ENCODE data around the gene SMIM15.

DNA sequence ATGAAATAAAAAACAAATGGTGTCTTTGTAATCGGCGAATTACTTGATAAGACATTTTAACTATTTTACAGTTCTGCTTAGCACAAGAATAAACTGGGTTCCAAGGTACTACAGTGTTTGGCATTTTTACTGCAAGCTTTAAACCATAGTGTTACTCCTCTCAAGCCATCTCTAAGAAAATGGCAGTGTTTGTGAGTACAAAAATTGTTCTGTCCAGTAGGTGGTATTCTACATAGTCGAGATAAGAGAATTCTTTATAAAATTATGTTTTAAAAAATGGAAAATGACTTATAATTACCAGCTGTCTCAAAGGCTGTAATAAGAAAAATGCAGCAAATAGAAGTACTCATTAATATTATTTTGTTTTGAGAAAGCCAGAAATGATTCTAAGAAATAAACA is 3.2 kb downstream of the SMIM15 start:
- TF ChIP-seq TAF1 (IDR thresholded peaks at IDR 0.05; ENCODE audit: borderline replicate concordance, insufficient read depth, low read length), result no peak
- TF ChIP-seq, protein P1, sequence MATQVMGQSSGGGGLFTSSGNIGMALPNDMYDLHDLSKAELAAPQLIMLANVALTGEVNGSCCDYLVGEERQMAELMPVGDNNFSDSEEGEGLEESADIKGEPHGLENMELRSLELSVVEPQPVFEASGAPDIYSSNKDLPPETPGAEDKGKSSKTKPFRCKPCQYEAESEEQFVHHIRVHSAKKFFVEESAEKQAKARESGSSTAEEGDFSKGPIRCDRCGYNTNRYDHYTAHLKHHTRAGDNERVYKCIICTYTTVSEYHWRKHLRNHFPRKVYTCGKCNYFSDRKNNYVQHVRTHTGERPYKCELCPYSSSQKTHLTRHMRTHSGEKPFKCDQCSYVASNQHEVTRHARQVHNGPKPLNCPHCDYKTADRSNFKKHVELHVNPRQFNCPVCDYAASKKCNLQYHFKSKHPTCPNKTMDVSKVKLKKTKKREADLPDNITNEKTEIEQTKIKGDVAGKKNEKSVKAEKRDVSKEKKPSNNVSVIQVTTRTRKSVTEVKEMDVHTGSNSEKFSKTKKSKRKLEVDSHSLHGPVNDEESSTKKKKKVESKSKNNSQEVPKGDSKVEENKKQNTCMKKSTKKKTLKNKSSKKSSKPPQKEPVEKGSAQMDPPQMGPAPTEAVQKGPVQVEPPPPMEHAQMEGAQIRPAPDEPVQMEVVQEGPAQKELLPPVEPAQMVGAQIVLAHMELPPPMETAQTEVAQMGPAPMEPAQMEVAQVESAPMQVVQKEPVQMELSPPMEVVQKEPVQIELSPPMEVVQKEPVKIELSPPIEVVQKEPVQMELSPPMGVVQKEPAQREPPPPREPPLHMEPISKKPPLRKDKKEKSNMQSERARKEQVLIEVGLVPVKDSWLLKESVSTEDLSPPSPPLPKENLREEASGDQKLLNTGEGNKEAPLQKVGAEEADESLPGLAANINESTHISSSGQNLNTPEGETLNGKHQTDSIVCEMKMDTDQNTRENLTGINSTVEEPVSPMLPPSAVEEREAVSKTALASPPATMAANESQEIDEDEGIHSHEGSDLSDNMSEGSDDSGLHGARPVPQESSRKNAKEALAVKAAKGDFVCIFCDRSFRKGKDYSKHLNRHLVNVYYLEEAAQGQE (IDR thresholded peaks at IDR 0.05; ENCODE audit: insufficient read depth in 1 of 2, low read depth in 2 of 2, low read length in 2 of 2), result no peak
